ENCODE results near the gene MPC2.

- TF ChIP-seq POLR2A (IDR thresholded peaks at IDR 0.05; ENCODE audit: low read depth, low read length) (no peak), POLR2AphosphoS5 (IDR thresholded peaks at IDR 0.05; ENCODE audit: low read depth, low read length) (no peak)
Observed at GRCh38 chr1:167878372-167879160, 58.3 kb downstream of the MPC2 start.

Measured in GM12892 (cell line).